Tibial nerve (tissue), 4 donors: Measurements from ENCODE around the gene ADGRG1. TPM values are rescaled to one million over a fixed set of nuclear protein-coding genes. Genes with fewer than 3 reads are reported as not detected.
"Not testable (repeated sequence)": the region's sequence is repeated elsewhere in the genome, so short reads cannot be mapped to it uniquely, and the experiment has no call there.

Experiments
- DNase-seq, 2 donors: peaks; one replicate each; pipeline ENCODE4 v3.0.0-alpha.2; 2019; ENCODE audit warnings: low spot score in 2 of 2
- H3K27ac ChIP-seq, 4 donors: fragments of 200-600 bp; sonication (generic) in 3 of 4; one replicate each; pipeline ENCODE4 v1.5.1; 2017 to 2019; ENCODE audit warnings: mild to moderate bottlenecking in 1 of 4
- H3K27me3 ChIP-seq, 2 donors: fragments of 200-600 bp; sonication (generic) in 1 of 2; one replicate each; pipeline versions ENCODE4 v1.5.1 to v1.6.0; 2017 to 2019
- H3K36me3 ChIP-seq, 3 donors: fragments of 200-600 bp; sonication (generic); one replicate each; pipeline ENCODE4 v1.5.1; 2018 to 2019
- H3K4me1 ChIP-seq, 4 donors: fragments of 200-600 bp; sonication (generic) in 3 of 4; one replicate each; pipeline ENCODE4 v1.5.1; 2017 to 2019
- H3K4me3 ChIP-seq, 4 donors: fragments of 200-600 bp; sonication (generic) in 3 of 4; one replicate each; pipeline ENCODE4 v1.5.1; 2017 to 2019; ENCODE audit warnings: mild to moderate bottlenecking in 1 of 4, moderate library complexity in 1 of 4
- H3K9me3 ChIP-seq, 4 donors: fragments of 200-600 bp; sonication (generic) in 3 of 4; one replicate each; pipeline ENCODE4 v1.5.1; 2017 to 2019
- CTCF ChIP-seq, 5 experiments: fragments of 200-600 bp in 3 of 5; fragments of 450-650 bp in 2 of 5; sonication (generic) in 3 of 5; IDR thresholded peaks; one replicate each; pipeline ENCODE4 v1.5.1; 2016 to 2019; ENCODE audit warnings: antibody characterized with exemption in 5 of 5, mild to moderate bottlenecking in 3 of 5, moderate library complexity in 2 of 5
- EP300 ChIP-seq, 2 donors: sonication (generic); formaldehyde crosslinking; IDR thresholded peaks; one replicate each; pipeline ENCODE4 v1.6.1; 2017; ENCODE audit warnings: antibody characterized with exemption in 2 of 2, mild to moderate bottlenecking in 1 of 2
- POLR2A ChIP-seq, 2 donors: fragments of 450-650 bp; IDR thresholded peaks; one replicate each; pipeline ENCODE4 v1.6.1; 2017; ENCODE audit warnings: antibody characterized with exemption in 2 of 2, mild to moderate bottlenecking in 2 of 2, moderate library complexity in 2 of 2
- WGBS, 2 donors: methylation state at CpG; one replicate each; pipeline ENCODE4 v1.1.5; 2018; 5-methylcytosine and 5-hydroxymethylcytosine counted together
- total RNA-seq, 4 donors: library from RNA; depleted of rRNA; stranded (reverse); fragments of >200 nt; gene quantifications; one replicate each; pipeline ENCODE4 v1.1.0, GENCODE V29; 2016

Gene ADGRG1
- total RNA-seq, 4 donors from 2014 or later = 9.0 to 59.4 (median 41.8) TPM

DNA sequence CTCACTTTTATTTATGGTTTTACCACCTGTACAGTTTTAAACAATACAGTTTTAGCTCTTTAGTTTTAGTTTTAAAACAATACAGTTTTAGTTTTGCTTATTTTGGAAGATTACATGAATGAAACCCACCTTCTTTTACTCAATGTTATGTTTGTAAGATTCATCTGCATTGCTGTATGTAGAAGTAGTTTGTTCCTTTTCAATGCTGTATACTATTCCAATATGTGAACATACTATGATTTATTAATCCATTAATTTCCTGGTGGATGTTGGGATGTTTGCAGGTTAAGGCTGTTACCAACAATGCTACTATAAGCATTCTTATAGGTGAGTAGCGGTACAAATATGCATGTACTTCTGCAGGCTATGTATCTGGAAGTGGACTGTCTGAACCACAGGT is 34.4 kb upstream of the ADGRG1 start:
- peaks cover 0 to 15% (median 6%) of the 10 kb centered on the region in 4 donors for H3K4me1 ChIP-seq
- WGBS, 2 donors = 96 to 100% methylated on average over 1 of the region's 1 CpG
- no peak for TF ChIP-seq POLR2A (IDR thresholded peaks at IDR 0.05)
- TF ChIP-seq CTCF (IDR thresholded peaks at IDR 0.05) = no peak
- TF ChIP-seq EP300 (IDR thresholded peaks at IDR 0.05) = no peak
- no peaks in the 10 kb centered on the region for H3K27me3 ChIP-seq
- DNase-seq = no peak
- peaks cover 0 to 21% (median 4%) of the 10 kb centered on the region in 4 donors for H3K9me3 ChIP-seq
- no peaks in the 10 kb centered on the region for H3K36me3 ChIP-seq
- H3K27ac ChIP-seq = no peak overlapping the region
- no peak overlapping the region for H3K4me3 ChIP-seq

DNA sequence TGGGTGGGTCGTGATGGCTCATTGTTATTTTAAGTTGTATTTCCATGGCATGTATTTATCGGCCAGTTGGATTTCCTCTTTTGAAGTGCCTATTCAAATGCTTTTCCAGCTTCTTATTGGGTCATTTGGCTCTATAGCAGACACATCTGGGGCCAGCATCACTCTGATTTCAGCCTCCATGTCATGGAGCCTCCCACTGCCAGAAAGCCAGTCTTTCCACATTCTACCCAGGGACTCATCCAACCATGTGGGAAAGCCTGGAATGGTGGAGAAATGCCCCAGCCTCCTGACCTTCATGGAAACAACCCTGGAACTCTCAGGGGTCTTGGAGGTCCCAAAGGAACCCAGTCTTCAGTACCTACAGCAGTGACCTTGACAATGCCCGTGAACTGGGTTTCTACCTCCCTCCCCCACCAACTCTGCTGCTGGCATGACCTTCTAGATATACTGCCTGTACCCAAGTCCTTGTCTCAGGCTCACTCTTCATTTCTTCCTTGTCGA is 33.8 kb upstream of the ADGRG1 start:
- Histone ChIP-seq H3K4me3 (no peak overlapping the region), H3K9me3 (peaks cover 0 to 21% (median 4%) of the 10 kb centered on the region in 4 donors), H3K36me3 (no peaks in the 10 kb centered on the region), H3K4me1 (peaks cover 0 to 15% (median 6%) of the 10 kb centered on the region in 4 donors), H3K27ac (no peak overlapping the region), H3K27me3 (no peaks in the 10 kb centered on the region)
- 66 to 67% methylated on average over 4 of the region's 4 CpGs for WGBS, 2 donors
- DNase-seq = no peak
- TF ChIP-seq EP300 (IDR thresholded peaks at IDR 0.05) (no peak), POLR2A (IDR thresholded peaks at IDR 0.05) (no peak), CTCF (IDR thresholded peaks at IDR 0.05) (no peak)

- Histone ChIP-seq H3K9me3 (peaks cover 0 to 21% (median 4%) of the 10 kb centered on the region in 4 donors), H3K4me1 (peaks cover 0 to 15% (median 10%) of the 10 kb centered on the region in 4 donors)
- DNase-seq, H3K36me3 ChIP-seq, H3K4me3 ChIP-seq, H3K27ac ChIP-seq, H3K27me3 ChIP-seq: not testable (repeated sequence)
- WGBS, 2 donors = 81 to 85% methylated on average over 4 of the region's 4 CpGs
Measured at GRCh38 chr16:57596234-57596633, 32.2 kb upstream of the ADGRG1 start.

DNA sequence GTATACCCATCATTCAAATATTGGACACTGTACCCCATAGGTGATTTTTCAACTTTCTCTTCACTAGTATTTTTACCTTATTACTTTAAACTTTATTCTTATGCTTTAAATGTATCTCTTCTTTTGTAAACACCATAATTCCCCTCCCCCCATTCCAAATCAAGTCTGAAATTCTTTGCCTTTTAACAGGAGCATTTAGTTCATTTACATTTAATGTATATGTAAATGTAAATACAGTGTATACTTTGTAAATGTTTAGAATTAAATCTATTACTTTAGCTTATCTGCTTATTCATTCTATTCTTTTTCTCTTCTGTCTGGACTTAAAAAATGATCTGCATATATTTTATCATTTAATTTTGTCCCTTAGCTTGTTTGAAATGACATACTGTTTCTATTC is 30.0 kb upstream of the ADGRG1 start:
- Histone ChIP-seq H3K36me3 (no peaks in the 10 kb centered on the region), H3K27me3 (peaks cover 0 to 7% of the 10 kb centered on the region in 2 donors), H3K4me3 (no peak overlapping the region), H3K4me1 (peaks cover 0 to 6% (median 5%) of the 10 kb centered on the region in 4 donors), H3K9me3 (peaks cover 0 to 21% (median 4%) of the 10 kb centered on the region in 4 donors), H3K27ac (no peak overlapping the region)
- no peak for TF ChIP-seq POLR2A (IDR thresholded peaks at IDR 0.05)
- TF ChIP-seq CTCF (IDR thresholded peaks at IDR 0.05) = no peak
- no peak for TF ChIP-seq EP300 (IDR thresholded peaks at IDR 0.05)
- DNase-seq = no peak

- no peak overlapping the region for H3K27ac ChIP-seq
- TF ChIP-seq POLR2A (IDR thresholded peaks at IDR 0.05) = no peak
- peak; percentile 53 to 78 (median 60) for TF ChIP-seq CTCF (IDR thresholded peaks at IDR 0.05)
- H3K9me3 ChIP-seq = peaks cover 0 to 21% (median 4%) of the 10 kb centered on the region in 4 donors
- H3K27me3 ChIP-seq = peaks cover 0 to 10% of the 10 kb centered on the region in 2 donors
- peaks cover 0 to 6% (median 5%) of the 10 kb centered on the region in 4 donors for H3K4me1 ChIP-seq
- WGBS, 2 donors = 18 to 20% methylated on average over 12 of the region's 12 CpGs
- no peak overlapping the region for H3K4me3 ChIP-seq
- no peaks in the 10 kb centered on the region for H3K36me3 ChIP-seq
- no peak for DNase-seq
Measured at GRCh38 chr16:57600048-57600835, 28.2 kb upstream of the ADGRG1 start.
